Uterus (tissue), 2 donors: ENCODE results near the gene ZBTB40.

ENCODE experiments used
- POLR2A ChIP-seq, 2 donors: fragments of 450-650 bp; IDR thresholded peaks; one replicate each; pipeline ENCODE4 v1.6.1; 2016; ENCODE audit warnings: antibody characterized with exemption in 2 of 2, mild to moderate bottlenecking in 1 of 2, moderate library complexity in 1 of 2
- TF ChIP-seq, protein P1 (sequence below), 4 experiments: fragments of 200-600 bp in 2 of 4; fragments of 450-650 bp in 2 of 4; sonication (generic) in 2 of 4; IDR thresholded peaks; one replicate each; pipeline ENCODE4 v1.5.1; 2016 to 2019; ENCODE audit warnings: antibody characterized with exemption in 4 of 4, mild to moderate bottlenecking in 2 of 4, moderate library complexity in 1 of 4

GRCh38 chr1:22410928-22411495 is 40.6 kb upstream of the ZBTB40 start:
- TF ChIP-seq POLR2A (IDR thresholded peaks at IDR 0.05): no peak
- TF ChIP-seq, protein P1, sequence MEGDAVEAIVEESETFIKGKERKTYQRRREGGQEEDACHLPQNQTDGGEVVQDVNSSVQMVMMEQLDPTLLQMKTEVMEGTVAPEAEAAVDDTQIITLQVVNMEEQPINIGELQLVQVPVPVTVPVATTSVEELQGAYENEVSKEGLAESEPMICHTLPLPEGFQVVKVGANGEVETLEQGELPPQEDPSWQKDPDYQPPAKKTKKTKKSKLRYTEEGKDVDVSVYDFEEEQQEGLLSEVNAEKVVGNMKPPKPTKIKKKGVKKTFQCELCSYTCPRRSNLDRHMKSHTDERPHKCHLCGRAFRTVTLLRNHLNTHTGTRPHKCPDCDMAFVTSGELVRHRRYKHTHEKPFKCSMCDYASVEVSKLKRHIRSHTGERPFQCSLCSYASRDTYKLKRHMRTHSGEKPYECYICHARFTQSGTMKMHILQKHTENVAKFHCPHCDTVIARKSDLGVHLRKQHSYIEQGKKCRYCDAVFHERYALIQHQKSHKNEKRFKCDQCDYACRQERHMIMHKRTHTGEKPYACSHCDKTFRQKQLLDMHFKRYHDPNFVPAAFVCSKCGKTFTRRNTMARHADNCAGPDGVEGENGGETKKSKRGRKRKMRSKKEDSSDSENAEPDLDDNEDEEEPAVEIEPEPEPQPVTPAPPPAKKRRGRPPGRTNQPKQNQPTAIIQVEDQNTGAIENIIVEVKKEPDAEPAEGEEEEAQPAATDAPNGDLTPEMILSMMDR (IDR thresholded peaks at IDR 0.05): no peak
